OCI-M2 (cell line): ENCODE measurements around the gene ZNF296.

Experiments used
- DNase-seq: peaks from one replicate; lab custom pipeline; 2025; ENCODE audit not compliant: unreplicated experiment; lab: John Stamatoyannopoulos, UW

ZNF296 gene

GRCh38 chr19:45087531-45087930 lies 11.3 kb upstream of the ZNF296 start:
- no peak for DNase-seq

GRCh38 chr19:45086480-45086879 lies 10.2 kb upstream of the ZNF296 start:
- DNase-seq, result no peak

- no peak for DNase-seq
Observed at GRCh38 chr19:45082170-45082569, 5.9 kb upstream of the ZNF296 start.

- no peak for DNase-seq
Observed at GRCh38 chr19:45079911-45080370, 3.7 kb upstream of the ZNF296 start.

GRCh38 chr19:45079063-45079910 lies 3.0 kb upstream of the ZNF296 start, which contains the start of gene GEMIN7:
Gene GEMIN7 (plus strand): TSS chr19:45079260. CDS start chr19:45090115, 10,855 bp downstream.
- DNase-seq, result peak; percentile 24

- no peak for DNase-seq
Observed at GRCh38 chr19:45078390-45079062, 2.2 kb upstream of the ZNF296 start.

GRCh38 chr19:45076851-45077730 lies 813 bp upstream of the ZNF296 start:
- DNase-seq, result no peak

GRCh38 chr19:45075301-45076028 lies 813 bp downstream of the ZNF296 start:
- DNase-seq, result no peak

- DNase-seq, result no peak
Observed at GRCh38 chr19:45074744-45075300, 1.5 kb downstream of the ZNF296 start.

GRCh38 chr19:45071969-45072790 lies 4.1 kb downstream of the ZNF296 start:
- DNase-seq, result no peak

GRCh38 chr19:45071545-45071938 lies 4.7 kb downstream of the ZNF296 start:
- DNase-seq, result no peak

- DNase-seq, result no peak
Observed at GRCh38 chr19:45070861-45071544, 5.3 kb downstream of the ZNF296 start.

GRCh38 chr19:45070214-45070613 lies 6.1 kb downstream of the ZNF296 start:
- DNase-seq, result no peak

GRCh38 chr19:45069056-45069455 lies 7.2 kb downstream of the ZNF296 start:
- no peak for DNase-seq

- DNase-seq, result no peak
Observed at GRCh38 chr19:45068041-45068440, 8.2 kb downstream of the ZNF296 start.

GRCh38 chr19:45066921-45067661 lies 9.2 kb downstream of the ZNF296 start:
- DNase-seq, result no peak

- no peak for DNase-seq
Observed at GRCh38 chr19:45063851-45064801, 12.2 kb downstream of the ZNF296 start.
